ENCODE results near the gene PCGF1.

The PCGF1 gene

GRCh38 chr2:74532222-74532621 is 24.7 kb upstream of the PCGF1 start:
- Histone ChIP-seq H3K9me3 (ENCODE audit: severe bottlenecking) (no peaks in the 10 kb centered on the region), H3K27ac (ENCODE audit: poor library complexity, severe bottlenecking) (no peak overlapping the region), H3K36me3 (ENCODE audit: low read depth) (peaks cover 26% of the 10 kb centered on the region), H3K27me3 (ENCODE audit: insufficient read depth, poor library complexity, severe bottlenecking) (no peaks in the 10 kb centered on the region), H3K4me3 (ENCODE audit: severe bottlenecking) (no peak overlapping the region), H3K4me1 (ENCODE audit: insufficient read depth, poor library complexity, severe bottlenecking) (peaks cover 5% of the 10 kb centered on the region)
- ATAC-seq (ENCODE audit: low read depth), result no peak
- no peak for DNase-seq (ENCODE audit: low spot score)
- TF ChIP-seq, protein P1, sequence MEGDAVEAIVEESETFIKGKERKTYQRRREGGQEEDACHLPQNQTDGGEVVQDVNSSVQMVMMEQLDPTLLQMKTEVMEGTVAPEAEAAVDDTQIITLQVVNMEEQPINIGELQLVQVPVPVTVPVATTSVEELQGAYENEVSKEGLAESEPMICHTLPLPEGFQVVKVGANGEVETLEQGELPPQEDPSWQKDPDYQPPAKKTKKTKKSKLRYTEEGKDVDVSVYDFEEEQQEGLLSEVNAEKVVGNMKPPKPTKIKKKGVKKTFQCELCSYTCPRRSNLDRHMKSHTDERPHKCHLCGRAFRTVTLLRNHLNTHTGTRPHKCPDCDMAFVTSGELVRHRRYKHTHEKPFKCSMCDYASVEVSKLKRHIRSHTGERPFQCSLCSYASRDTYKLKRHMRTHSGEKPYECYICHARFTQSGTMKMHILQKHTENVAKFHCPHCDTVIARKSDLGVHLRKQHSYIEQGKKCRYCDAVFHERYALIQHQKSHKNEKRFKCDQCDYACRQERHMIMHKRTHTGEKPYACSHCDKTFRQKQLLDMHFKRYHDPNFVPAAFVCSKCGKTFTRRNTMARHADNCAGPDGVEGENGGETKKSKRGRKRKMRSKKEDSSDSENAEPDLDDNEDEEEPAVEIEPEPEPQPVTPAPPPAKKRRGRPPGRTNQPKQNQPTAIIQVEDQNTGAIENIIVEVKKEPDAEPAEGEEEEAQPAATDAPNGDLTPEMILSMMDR (IDR thresholded peaks at IDR 0.05; ENCODE audit: poor library complexity, severe bottlenecking), result peak; percentile 57

- ATAC-seq (ENCODE audit: low read depth) (no peak), DNase-seq (ENCODE audit: low spot score) (no peak)
- Histone ChIP-seq H3K36me3 (ENCODE audit: low read depth) (peaks cover 31% of the 10 kb centered on the region), H3K4me3 (ENCODE audit: severe bottlenecking) (no peak overlapping the region), H3K4me1 (ENCODE audit: insufficient read depth, poor library complexity, severe bottlenecking) (no peaks in the 10 kb centered on the region), H3K9me3 (ENCODE audit: severe bottlenecking) (no peaks in the 10 kb centered on the region), H3K27me3 (ENCODE audit: insufficient read depth, poor library complexity, severe bottlenecking) (no peaks in the 10 kb centered on the region), H3K27ac (ENCODE audit: poor library complexity, severe bottlenecking) (no peak overlapping the region)
- TF ChIP-seq, protein P1 (IDR thresholded peaks at IDR 0.05; ENCODE audit: poor library complexity, severe bottlenecking), result no peak
These were observed 24.2 kb upstream of the PCGF1 start for GRCh38 chr2:74531666-74532065.

DNA sequence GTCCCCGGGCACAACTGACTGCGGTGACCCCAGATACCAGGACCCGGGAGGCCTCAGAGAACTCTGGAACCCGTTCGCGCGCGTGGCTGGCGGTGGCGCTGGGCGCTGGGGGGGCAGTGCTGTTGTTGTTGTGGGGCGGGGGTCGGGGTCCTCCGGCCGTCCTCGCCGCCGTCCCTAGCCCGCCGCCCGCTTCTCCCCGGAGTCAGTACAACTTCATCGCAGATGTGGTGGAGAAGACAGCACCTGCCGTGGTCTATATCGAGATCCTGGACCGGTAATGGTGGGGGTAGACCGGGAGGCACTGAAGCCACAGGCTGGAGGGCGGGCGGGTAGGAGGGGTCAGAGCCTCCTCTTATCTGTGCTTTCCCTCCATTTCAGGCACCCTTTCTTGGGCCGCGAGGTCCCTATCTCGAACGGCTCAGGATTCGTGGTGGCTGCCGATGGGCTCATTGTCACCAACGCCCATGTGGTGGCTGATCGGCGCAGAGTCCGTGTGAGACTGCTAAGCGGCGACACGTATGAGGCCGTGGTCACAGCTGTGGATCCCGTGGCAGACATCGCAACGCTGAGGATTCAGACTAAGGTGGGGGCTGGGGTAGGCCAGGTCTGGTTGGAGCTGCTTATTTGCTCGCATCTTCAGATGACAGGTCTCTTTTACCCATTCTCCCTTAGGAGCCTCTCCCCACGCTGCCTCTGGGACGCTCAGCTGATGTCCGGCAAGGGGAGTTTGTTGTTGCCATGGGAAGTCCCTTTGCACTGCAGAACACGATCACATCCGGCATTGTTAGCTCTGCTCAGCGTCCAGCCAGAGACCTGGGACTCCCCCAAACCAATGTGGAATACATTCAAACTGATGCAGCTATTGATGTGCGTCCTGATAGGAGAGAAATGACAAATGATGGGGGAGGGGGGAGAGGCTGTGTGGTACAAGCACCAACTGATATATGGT is 23.0 kb upstream of the PCGF1 start:
- no peaks in the 10 kb centered on the region for H3K27me3 ChIP-seq (ENCODE audit: insufficient read depth, poor library complexity, severe bottlenecking)
- TF ChIP-seq, protein P1 (IDR thresholded peaks at IDR 0.05; ENCODE audit: poor library complexity, severe bottlenecking), result no peak
- peaks cover 42% of the 10 kb centered on the region for H3K36me3 ChIP-seq (ENCODE audit: low read depth)
- H3K4me1 ChIP-seq (ENCODE audit: insufficient read depth, poor library complexity, severe bottlenecking), result peaks cover 2% of the 10 kb centered on the region
- H3K27ac ChIP-seq (ENCODE audit: poor library complexity, severe bottlenecking), result peak overlapping the region; percentile 57
- H3K9me3 ChIP-seq (ENCODE audit: severe bottlenecking), result no peaks in the 10 kb centered on the region
- ATAC-seq (ENCODE audit: low read depth), result peak; percentile 6; the same call in 1 of the 3 replicates
- DNase-seq (ENCODE audit: low spot score), result no peak
- H3K4me3 ChIP-seq (ENCODE audit: severe bottlenecking), result peak overlapping the region; percentile 87

GRCh38 chr2:74529357-74530238 is 22.1 kb upstream of the PCGF1 start, which contains the start of the genes AUP1 and HTRA2:
Gene AUP1 (minus strand): TSS chr2:74529706. CDS start chr2:74529629, 77 bp downstream.
Gene HTRA2 (plus strand): TSS chr2:74529933. CDS start chr2:74530007, 74 bp downstream.
- ATAC-seq (ENCODE audit: low read depth) (peak; percentile 94), DNase-seq (ENCODE audit: low spot score) (peak; percentile 99)
- Histone ChIP-seq H3K9me3 (ENCODE audit: severe bottlenecking) (no peaks in the 10 kb centered on the region), H3K27ac (ENCODE audit: poor library complexity, severe bottlenecking) (peak within 1 kb of the TSS; percentile 57), H3K4me3 (ENCODE audit: severe bottlenecking) (peak within 1 kb of the TSS; percentile 87), H3K4me1 (ENCODE audit: insufficient read depth, poor library complexity, severe bottlenecking) (peaks cover 2% of the 10 kb centered on the region), H3K27me3 (ENCODE audit: insufficient read depth, poor library complexity, severe bottlenecking) (no peaks in the 10 kb centered on the region), H3K36me3 (ENCODE audit: low read depth) (peaks cover 42% of the 10 kb centered on the region)
- TF ChIP-seq, protein P1 (IDR thresholded peaks at IDR 0.05; ENCODE audit: poor library complexity, severe bottlenecking), result no peak

All from RWPE2 (cell line).